ENCODE data around the gene HBE1. TPM values are rescaled to one million over a fixed set of nuclear protein-coding genes. Genes with fewer than 3 reads are reported as not detected.

Gene HBE1
- total and polyA plus RNA-seq, 7 donors, result not detected

GRCh38 chr11:5226732-5227310, 42.9 kb downstream of the HBE1 start, which contains the start of gene HBB:
HBB (minus strand) TSS chr11:5227071; CDS start chr11:5227021, 50 bp downstream.
- no peaks in the 10 kb centered on the region for H3K4me1 ChIP-seq
- H3K4me3 ChIP-seq, result no peak within 1 kb of the TSS
- no peaks in the 10 kb centered on the region for H3K36me3 ChIP-seq
- H3K9me3 ChIP-seq, result no peaks in the 10 kb centered on the region
- intact Hi-C loops (cut with DNase I), result no loop called here
- DNase-seq, result no peak
- no peaks in the 10 kb centered on the region for H3K27me3 ChIP-seq
- 32 to 67% methylated on average over 3 of the region's 3 CpGs for WGBS, 2 donors
- H3K27ac ChIP-seq, result no peak within 1 kb of the TSS
- TF ChIP-seq EP300 (IDR thresholded peaks at IDR 0.05) (no peak), POLR2AphosphoS5 (IDR thresholded peaks at IDR 0.05) (no peak), POLR2A (IDR thresholded peaks at IDR 0.05) (no peak), CTCF (IDR thresholded peaks at IDR 0.05) (no peak)

- WGBS, 2 donors, result 57 to 61% methylated on average over 2 of the region's 2 CpGs
- DNase-seq, result no peak
- Histone ChIP-seq H3K4me1 (no peaks in the 10 kb centered on the region), H3K27me3 (no peaks in the 10 kb centered on the region), H3K9me3 (no peaks in the 10 kb centered on the region), H3K4me3 (no peak overlapping the region), H3K27ac (no peak overlapping the region), H3K36me3 (no peaks in the 10 kb centered on the region)
- intact Hi-C loops (cut with DNase I), result no loop called here
- TF ChIP-seq POLR2AphosphoS5 (IDR thresholded peaks at IDR 0.05), result no peak
- no peak for TF ChIP-seq CTCF (IDR thresholded peaks at IDR 0.05)
- TF ChIP-seq POLR2A (IDR thresholded peaks at IDR 0.05), result no peak
- TF ChIP-seq EP300 (IDR thresholded peaks at IDR 0.05), result no peak
Observed at GRCh38 chr11:5225480-5225871, 44.3 kb downstream of the HBE1 start.

- Histone ChIP-seq H3K36me3 (no peaks in the 10 kb centered on the region), H3K27me3 (no peaks in the 10 kb centered on the region), H3K27ac (no peak overlapping the region), H3K9me3 (no peaks in the 10 kb centered on the region), H3K4me1 (no peaks in the 10 kb centered on the region), H3K4me3 (no peak overlapping the region)
- TF ChIP-seq POLR2A (IDR thresholded peaks at IDR 0.05) (no peak), CTCF (IDR thresholded peaks at IDR 0.05) (no peak), EP300 (IDR thresholded peaks at IDR 0.05) (no peak), POLR2AphosphoS5 (IDR thresholded peaks at IDR 0.05) (no peak)
- intact Hi-C loops (cut with DNase I), result no loop called here
- WGBS, 2 donors, result 77 to 81% methylated on average over 6 of the region's 6 CpGs
- DNase-seq, result no peak
Observed at GRCh38 chr11:5224538-5225479, 44.9 kb downstream of the HBE1 start.

GRCh38 chr11:5223686-5224085, 46.1 kb downstream of the HBE1 start:
- no peaks in the 10 kb centered on the region for H3K36me3 ChIP-seq
- no peak overlapping the region for H3K27ac ChIP-seq
- intact Hi-C loops (cut with DNase I), result no loop called here
- WGBS, 2 donors, result 68 to 81% methylated on average over 1 of the region's 1 CpG
- TF ChIP-seq POLR2A (IDR thresholded peaks at IDR 0.05) (no peak), POLR2AphosphoS5 (IDR thresholded peaks at IDR 0.05) (no peak), CTCF (IDR thresholded peaks at IDR 0.05) (no peak), EP300 (IDR thresholded peaks at IDR 0.05) (no peak)
- DNase-seq, result no peak
- no peaks in the 10 kb centered on the region for H3K27me3 ChIP-seq
- H3K4me3 ChIP-seq, result no peak overlapping the region
- no peaks in the 10 kb centered on the region for H3K9me3 ChIP-seq
- H3K4me1 ChIP-seq, result no peaks in the 10 kb centered on the region

Measured in sigmoid colon (tissue), 7 donors.